HepG2 (cell line): Measurements from ENCODE around the gene HORMAD2. TPM values are rescaled to one million over a fixed set of nuclear protein-coding genes. Genes with fewer than 3 reads are reported as not detected.

Source experiments
- CHD4 ChIP-seq: fragments of 200-600 bp; sonication (generic); IDR thresholded peaks from 2 replicates; pipeline ENCODE4 v1.7.0; 2017; ENCODE audit warnings: mild to moderate bottlenecking, low read length, borderline replicate concordance
- FOXP1 ChIP-seq, 2 experiments: fragments of 450-650 bp in 1 of 2; IDR thresholded peaks; 2 replicates each; pipeline ENCODE4 v1.6.1; 2017 to 2018; ENCODE audit warnings: antibody characterized with exemption in 1 of 2
- GPN1 ChIP-seq: sonication (generic); formaldehyde crosslinking; IDR thresholded peaks from 2 replicates; pipeline ENCODE4 v1.5.1; 2020; ENCODE audit warnings: missing genetic modification reagents, borderline replicate concordance
- HDAC2 ChIP-seq: sonication (generic); formaldehyde crosslinking; IDR thresholded peaks from 2 replicates; pipeline ENCODE4 v1.4.0; 2020; ENCODE audit warnings: missing genetic modification reagents
- HNF4A ChIP-seq: sonication (generic); formaldehyde crosslinking; IDR thresholded peaks from 2 replicates; pipeline ENCODE4 v1.4.0; 2020; ENCODE audit warnings: missing genetic modification reagents
- IRF2 ChIP-seq: IDR thresholded peaks from 2 replicates; pipeline ENCODE4 v1.6.1; 2018; ENCODE audit warnings: missing genetic modification reagents, missing compliant biosample characterization
- JARID2 ChIP-seq: sonication (generic); formaldehyde crosslinking; IDR thresholded peaks from 2 replicates; pipeline ENCODE4 v1.8.1; 2023; ENCODE audit warnings: missing genetic modification reagents, inconsistent platforms; ENCODE audit not compliant: insufficient replicate concordance
- KAT7 ChIP-seq: IDR thresholded peaks from 2 replicates; pipeline ENCODE4 v1.6.1; 2018; ENCODE audit warnings: borderline replicate concordance, missing compliant biosample characterization
- MXI1 ChIP-seq: IDR thresholded peaks from 3 replicates; pipeline ENCODE4 v1.6.1; 2012; ENCODE audit warnings: low read depth, low read length, inconsistent platforms, borderline replicate concordance
- SMAD3 ChIP-seq: sonication (generic); formaldehyde crosslinking; IDR thresholded peaks from 2 replicates; pipeline ENCODE4 v1.4.0; 2020; ENCODE audit warnings: missing genetic modification reagents
- SP5 ChIP-seq: IDR thresholded peaks from 2 replicates; pipeline ENCODE4 v1.6.1; 2016; ENCODE audit warnings: low read depth, borderline replicate concordance
- TOPORS ChIP-seq: sonication (generic); formaldehyde crosslinking; IDR thresholded peaks from 2 replicates; pipeline ENCODE4 v1.8.0; 2023; ENCODE audit warnings: mild to moderate bottlenecking, missing genetic modification reagents
- U2AF2 ChIP-seq: fragments of 200-400 bp; formaldehyde crosslinking; IDR thresholded peaks from 2 replicates; pipeline ENCODE4 v1.6.1; 2017; ENCODE audit warnings: low read depth, mild to moderate bottlenecking, low read length
- ZBTB21 ChIP-seq: sonication (generic); formaldehyde crosslinking; IDR thresholded peaks from 2 replicates; pipeline ENCODE4 v1.4.0; 2020; ENCODE audit warnings: missing genetic modification reagents
- ZBTB33 ChIP-seq: sonication (generic); formaldehyde crosslinking; IDR thresholded peaks from 2 replicates; pipeline ENCODE4 v1.4.0; 2020; ENCODE audit warnings: missing genetic modification reagents
- ZNF275 ChIP-seq: sonication (generic); formaldehyde crosslinking; IDR thresholded peaks from 2 replicates; pipeline ENCODE4 v1.8.0; 2022; ENCODE audit warnings: missing genetic modification reagents, mild to moderate bottlenecking, inconsistent platforms, borderline replicate concordance
- ZNF350 ChIP-seq: sonication (generic); formaldehyde crosslinking; IDR thresholded peaks from 2 replicates; pipeline ENCODE4 v1.4.0; 2020; ENCODE audit warnings: mild to moderate bottlenecking, low read depth, missing genetic modification reagents, borderline replicate concordance
- ZNF549 ChIP-seq: sonication (generic); formaldehyde crosslinking; IDR thresholded peaks from 2 replicates; pipeline ENCODE4 v1.5.0; 2020; ENCODE audit warnings: missing genetic modification reagents
- ZNF616 ChIP-seq: sonication (generic); formaldehyde crosslinking; IDR thresholded peaks from 2 replicates; pipeline ENCODE4 v1.5.0; 2020; ENCODE audit warnings: low read depth, mild to moderate bottlenecking, missing genetic modification reagents
- ZNF644 ChIP-seq: IDR thresholded peaks from 2 replicates; pipeline ENCODE4 v1.6.1; 2016; ENCODE audit warnings: low read depth
- ZZZ3 ChIP-seq: sonication (generic); formaldehyde crosslinking; IDR thresholded peaks from 2 replicates; pipeline ENCODE4 v1.4.0; 2020; ENCODE audit warnings: missing genetic modification reagents, mild to moderate bottlenecking, borderline replicate concordance
- polyA plus RNA-seq, 8 experiments: library from polyadenylated mRNA; depleted of rRNA in 3 of 8; stranded (reverse) in 7 of 8; unstranded in 1 of 8; fragments of >200 nt; fragmentation: Illumina TruSeq in 4 of 8; extraction: Trizol in 4 of 8; gene quantifications; 2 replicates each; pipeline versions ENCODE4 v1.2.1 to v1.2.3, GENCODE V29; 2011 to 2016; ENCODE audit warnings: low read depth in 4 of 8, missing spikeins in 1 of 8, mixed read lengths in 1 of 8; ENCODE audit not compliant: insufficient read depth in 1 of 8
- total RNA-seq, 5 experiments: library from RNA; depleted of rRNA; stranded (reverse); fragments of >200 nt; fragmentation: Illumina TruSeq; extraction: Trizol; gene quantifications; 2 replicates each; pipeline ENCODE4 v1.2.3, GENCODE V29; 2016; ENCODE audit warnings: low read depth in 1 of 5
- TF ChIP-seq, protein P1 (sequence below): IDR thresholded peaks from 2 replicates; pipeline ENCODE4 v1.4.0; 2020; ENCODE audit warnings: mild to moderate bottlenecking, missing genetic modification reagents
- TF ChIP-seq, protein P2 (sequence below): IDR thresholded peaks from 2 replicates; pipeline ENCODE4 v1.6.1; 2016; ENCODE audit warnings: mild to moderate bottlenecking

The HORMAD2 gene
- total and polyA plus RNA-seq, 2 of the 13 experiments (the other 11 are each of a cell fraction or from before 2014, with no cell fraction given) = not detected

GRCh38 chr22:30212363-30212995, 132.2 kb downstream of the HORMAD2 start (continued):
- no peak for TF ChIP-seq ZNF275 (CRISPR knock-in tag)
- no peak for TF ChIP-seq ZNF616 (CRISPR knock-in tag)
- TF ChIP-seq CHD4 = no peak
- no peak for TF ChIP-seq GPN1 (CRISPR knock-in tag)
- no peak for TF ChIP-seq FOXP1 (IDR thresholded peaks at IDR 0.05)
- peak; percentile 85 for TF ChIP-seq FOXP1 (CRISPR knock-in tag; IDR thresholded peaks at IDR 0.05)
- TF ChIP-seq SP5 (CRISPR knock-in tag) = peak; percentile 33; the same call in 1 of the 2 replicates
- no peak for TF ChIP-seq ZNF350 (CRISPR knock-in tag)
- no peak for TF ChIP-seq U2AF2
- peak; percentile 58; the same call in 1 of the 2 replicates for TF ChIP-seq ZBTB21 (CRISPR knock-in tag)
- TF ChIP-seq IRF2 (CRISPR knock-in tag) = peak; percentile 85
- TF ChIP-seq, protein P1, sequence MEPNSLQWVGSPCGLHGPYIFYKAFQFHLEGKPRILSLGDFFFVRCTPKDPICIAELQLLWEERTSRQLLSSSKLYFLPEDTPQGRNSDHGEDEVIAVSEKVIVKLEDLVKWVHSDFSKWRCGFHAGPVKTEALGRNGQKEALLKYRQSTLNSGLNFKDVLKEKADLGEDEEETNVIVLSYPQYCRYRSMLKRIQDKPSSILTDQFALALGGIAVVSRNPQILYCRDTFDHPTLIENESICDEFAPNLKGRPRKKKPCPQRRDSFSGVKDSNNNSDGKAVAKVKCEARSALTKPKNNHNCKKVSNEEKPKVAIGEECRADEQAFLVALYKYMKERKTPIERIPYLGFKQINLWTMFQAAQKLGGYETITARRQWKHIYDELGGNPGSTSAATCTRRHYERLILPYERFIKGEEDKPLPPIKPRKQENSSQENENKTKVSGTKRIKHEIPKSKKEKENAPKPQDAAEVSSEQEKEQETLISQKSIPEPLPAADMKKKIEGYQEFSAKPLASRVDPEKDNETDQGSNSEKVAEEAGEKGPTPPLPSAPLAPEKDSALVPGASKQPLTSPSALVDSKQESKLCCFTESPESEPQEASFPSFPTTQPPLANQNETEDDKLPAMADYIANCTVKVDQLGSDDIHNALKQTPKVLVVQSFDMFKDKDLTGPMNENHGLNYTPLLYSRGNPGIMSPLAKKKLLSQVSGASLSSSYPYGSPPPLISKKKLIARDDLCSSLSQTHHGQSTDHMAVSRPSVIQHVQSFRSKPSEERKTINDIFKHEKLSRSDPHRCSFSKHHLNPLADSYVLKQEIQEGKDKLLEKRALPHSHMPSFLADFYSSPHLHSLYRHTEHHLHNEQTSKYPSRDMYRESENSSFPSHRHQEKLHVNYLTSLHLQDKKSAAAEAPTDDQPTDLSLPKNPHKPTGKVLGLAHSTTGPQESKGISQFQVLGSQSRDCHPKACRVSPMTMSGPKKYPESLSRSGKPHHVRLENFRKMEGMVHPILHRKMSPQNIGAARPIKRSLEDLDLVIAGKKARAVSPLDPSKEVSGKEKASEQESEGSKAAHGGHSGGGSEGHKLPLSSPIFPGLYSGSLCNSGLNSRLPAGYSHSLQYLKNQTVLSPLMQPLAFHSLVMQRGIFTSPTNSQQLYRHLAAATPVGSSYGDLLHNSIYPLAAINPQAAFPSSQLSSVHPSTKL (CRISPR knock-in tag) = peak; percentile 94
- peak; percentile 76; the same call in 1 of the 2 replicates for TF ChIP-seq SMAD3 (CRISPR knock-in tag)
- peak; percentile 34 for TF ChIP-seq HNF4A (CRISPR knock-in tag)
- TF ChIP-seq ZBTB33 (CRISPR knock-in tag) = peak; percentile 57
- TF ChIP-seq ZNF644 (CRISPR knock-in tag) = peak; percentile 78
- TF ChIP-seq JARID2 = no peak
- TF ChIP-seq ZZZ3 (CRISPR knock-in tag) = no peak
- TF ChIP-seq HDAC2 (CRISPR knock-in tag) = peak; percentile 95
- no peak for TF ChIP-seq KAT7
- TF ChIP-seq ZNF549 = no peak
- no peak; the same call in 2 of the 3 replicates for TF ChIP-seq MXI1
- TF ChIP-seq TOPORS = no peak
- TF ChIP-seq, protein P2, sequence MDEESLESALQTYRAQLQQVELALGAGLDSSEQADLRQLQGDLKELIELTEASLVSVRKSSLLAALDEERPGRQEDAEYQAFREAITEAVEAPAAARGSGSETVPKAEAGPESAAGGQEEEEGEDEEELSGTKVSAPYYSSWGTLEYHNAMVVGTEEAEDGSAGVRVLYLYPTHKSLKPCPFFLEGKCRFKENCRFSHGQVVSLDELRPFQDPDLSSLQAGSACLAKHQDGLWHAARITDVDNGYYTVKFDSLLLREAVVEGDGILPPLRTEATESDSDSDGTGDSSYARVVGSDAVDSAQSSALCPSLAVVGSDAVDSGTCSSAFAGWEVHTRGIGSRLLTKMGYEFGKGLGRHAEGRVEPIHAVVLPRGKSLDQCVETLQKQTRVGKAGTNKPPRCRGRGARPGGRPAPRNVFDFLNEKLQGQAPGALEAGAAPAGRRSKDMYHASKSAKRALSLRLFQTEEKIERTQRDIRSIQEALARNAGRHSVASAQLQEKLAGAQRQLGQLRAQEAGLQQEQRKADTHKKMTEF = peak; percentile 82
